IMR-90 (cell line): ENCODE results near the gene CACNA1G. TPM values are rescaled to one million over a fixed set of nuclear protein-coding genes. Genes with fewer than 3 reads are reported as not detected.

Source experiments
- ATAC-seq: fragments of 200-7000 bp; cut with Tn5 transposase; 2 replicates; pipeline ENCODE4 v1.9.1; 2020; ENCODE audit warnings: low read depth, mild to moderate bottlenecking, moderate library complexity
- BruUV-seq: library from RNA; stranded (reverse); fragments of 400-500 nt; replicated peaks from 2 replicates; lab custom pipeline; 2021; lab: Mats Ljungman, UMichigan
- CTCF ChIA-PET: fragments of 300-600 bp; formaldehyde crosslinking; extraction: SDS; loops from one replicate; lab custom pipeline; 2021; ENCODE audit warnings: antibody characterized with exemption; lab: Yijun Ruan, JAX
- POLR2A ChIA-PET: fragments of 300-600 bp; sonication (Branson Sonifier 250); formaldehyde crosslinking; loops from one replicate; lab custom pipeline; 2022; ENCODE audit warnings: antibody characterized with exemption; ENCODE audit not compliant: unreplicated experiment; lab: Charles Lee
- DNase-seq: peaks from one replicate; pipeline ENCODE4 v3.0.0; 2013
- H2AFZ ChIP-seq: replicated peaks from 2 replicates; pipeline ENCODE3; 2013; ENCODE audit warnings: low read length, mild to moderate bottlenecking; ENCODE audit not compliant: poor library complexity
- H2AK5ac ChIP-seq: 2 replicates; pipeline ENCODE4 v1.6.1; 2013; ENCODE audit warnings: low read depth, low read length, inconsistent platforms
- H2AK9ac ChIP-seq: replicated peaks from 2 replicates; pipeline ENCODE3; 2013; ENCODE audit warnings: mild to moderate bottlenecking, low read depth, low read length, moderate library complexity; ENCODE audit not compliant: poor library complexity
- H2BK120ac ChIP-seq: 2 replicates; pipeline ENCODE4 v1.6.1; 2013; ENCODE audit warnings: low read depth, low read length, inconsistent platforms
- H2BK15ac ChIP-seq: 3 replicates; pipeline ENCODE4 v1.6.1; 2013; ENCODE audit warnings: low read depth, low read length, inconsistent platforms
- H2BK20ac ChIP-seq: 2 replicates; pipeline ENCODE4 v1.6.1; 2013; ENCODE audit warnings: low read depth, mild to moderate bottlenecking, inconsistent platforms, low read length, moderate library complexity
- H2BK5ac ChIP-seq: 2 replicates; pipeline ENCODE4 v1.6.1; 2013; ENCODE audit warnings: mild to moderate bottlenecking, low read depth, low read length, inconsistent platforms; ENCODE audit not compliant: poor library complexity, severe bottlenecking
- H3K14ac ChIP-seq: replicated peaks from 2 replicates; pipeline ENCODE4 v1.6.1; 2013; ENCODE audit warnings: low read depth, low read length, inconsistent platforms
- H3K18ac ChIP-seq: 2 replicates; pipeline ENCODE4 v1.6.1; 2013; ENCODE audit warnings: low read depth, low read length, control low read depth
- H3K23ac ChIP-seq: 2 replicates; pipeline ENCODE4 v1.6.1; 2013; ENCODE audit warnings: low read depth, low read length, inconsistent platforms
- H3K27ac ChIP-seq: 2 replicates; pipeline ENCODE4 v1.5.1; 2013; ENCODE audit warnings: mild to moderate bottlenecking, control low read depth, low read length; ENCODE audit not compliant: insufficient read depth
- H3K27me3 ChIP-seq: 2 replicates; pipeline ENCODE4 v1.6.1; 2013; ENCODE audit warnings: low read length; ENCODE audit not compliant: control insufficient read depth, insufficient read depth
- H3K36me3 ChIP-seq: 2 replicates; pipeline ENCODE4 v1.6.1; 2013; ENCODE audit warnings: low read length, mixed read lengths; ENCODE audit not compliant: control insufficient read depth, insufficient read depth
- H3K4ac ChIP-seq: 2 replicates; pipeline ENCODE4 v1.6.1; 2013; ENCODE audit warnings: low read depth, low read length, inconsistent platforms
- H3K4me1 ChIP-seq: 2 replicates; pipeline ENCODE4 v1.6.1; 2013; ENCODE audit warnings: low read length, mixed read lengths; ENCODE audit not compliant: control insufficient read depth, insufficient read depth
- H3K4me2 ChIP-seq: 2 replicates; pipeline ENCODE4 v1.6.1; 2013; ENCODE audit warnings: low read depth, mild to moderate bottlenecking, control low read depth, low read length, moderate library complexity
- H3K4me3 ChIP-seq: 2 replicates; pipeline ENCODE4 v1.5.1; 2013; ENCODE audit warnings: low read depth, mild to moderate bottlenecking, control low read depth, low read length, moderate library complexity; ENCODE audit not compliant: insufficient read depth
- H3K56ac ChIP-seq: 2 replicates; pipeline ENCODE4 v1.6.1; 2013; ENCODE audit warnings: low read length, inconsistent platforms; ENCODE audit not compliant: insufficient read depth; ENCODE audit errors: extremely low read depth
- H3K79me1 ChIP-seq, 2 experiments: 2 replicates each; pipeline ENCODE4 v1.6.1; 2013; ENCODE audit warnings: low read length in 2 of 2, inconsistent platforms in 1 of 2, low read depth in 1 of 2
- H3K9ac ChIP-seq: 2 replicates; pipeline ENCODE4 v1.6.1; 2013; ENCODE audit warnings: low read depth, low read length, control low read depth
- H3K9me1 ChIP-seq: 2 replicates; pipeline ENCODE4 v1.6.1; 2013; ENCODE audit warnings: low read length, inconsistent platforms; ENCODE audit not compliant: insufficient read depth
- H3K9me3 ChIP-seq: 2 replicates; pipeline ENCODE4 v1.6.1; 2013; ENCODE audit warnings: low read length; ENCODE audit not compliant: control insufficient read depth, insufficient read depth
- H4K20me1 ChIP-seq: 2 replicates; pipeline ENCODE4 v1.6.1; 2013; ENCODE audit warnings: low read length, inconsistent platforms; ENCODE audit not compliant: insufficient read depth
- H4K5ac ChIP-seq: 2 replicates; pipeline ENCODE4 v1.6.1; 2013; ENCODE audit warnings: mild to moderate bottlenecking, low read depth, low read length, control low read depth
- H4K8ac ChIP-seq, 2 experiments: 2 replicates each; pipeline ENCODE4 v1.6.1; 2013; ENCODE audit warnings: low read depth in 2 of 2, low read length in 2 of 2, control low read depth in 1 of 2, inconsistent platforms in 1 of 2
- H4K91ac ChIP-seq: 2 replicates; pipeline ENCODE4 v1.6.1; 2013; ENCODE audit warnings: low read depth, low read length, inconsistent platforms; ENCODE audit not compliant: insufficient read depth
- BHLHE40 ChIP-seq: fragments of 150-350 bp; IDR thresholded peaks from 2 replicates; pipeline ENCODE4 v1.6.1; 2016; ENCODE audit warnings: mild to moderate bottlenecking, low read depth, low read length
- CEBPB ChIP-seq: IDR thresholded peaks from 2 replicates; pipeline ENCODE4 v1.6.1; 2012; ENCODE audit warnings: low read depth, low read length, improper control_type of control experiment
- FOS ChIP-seq: fragments of 150-350 bp; IDR thresholded peaks from 2 replicates; pipeline ENCODE4 v1.6.1; 2016; ENCODE audit warnings: low read depth, low read length
- MAFK ChIP-seq: IDR thresholded peaks from 2 replicates; pipeline ENCODE4 v1.6.1; 2012; ENCODE audit warnings: low read depth, low read length, improper control_type of control experiment
- MAZ ChIP-seq: IDR thresholded peaks from 2 replicates; pipeline ENCODE4 v1.6.1; 2012; ENCODE audit warnings: low read depth, mild to moderate bottlenecking, low read length, improper control_type of control experiment, moderate library complexity, borderline replicate concordance
- RAD21 ChIP-seq: IDR thresholded peaks from 2 replicates; pipeline ENCODE4 v1.6.1; 2012; ENCODE audit warnings: low read length, improper control_type of control experiment
- RCOR1 ChIP-seq: IDR thresholded peaks from 2 replicates; pipeline ENCODE4 v1.6.1; 2012; ENCODE audit warnings: mild to moderate bottlenecking, low read length, improper control_type of control experiment; ENCODE audit not compliant: insufficient replicate concordance
- RFX5 ChIP-seq: IDR thresholded peaks from 2 replicates; pipeline ENCODE4 v1.8.0; 2012; ENCODE audit warnings: low read depth, mild to moderate bottlenecking, low read length, moderate library complexity
- SMC3 ChIP-seq: fragments of 150-350 bp; IDR thresholded peaks from 2 replicates; pipeline ENCODE4 v1.6.1; 2016; ENCODE audit warnings: low read depth, mild to moderate bottlenecking, antibody characterized with exemption, low read length, moderate library complexity
- USF2 ChIP-seq: fragments of 150-350 bp; IDR thresholded peaks from 2 replicates; pipeline ENCODE4 v1.6.1; 2017; ENCODE audit warnings: mild to moderate bottlenecking, antibody characterized with exemption, low read length, low read depth
- WGBS, 2 experiments: methylation state at CpG; one replicate each; pipeline versions ENCODE4 v1.1.5 to v1.1.7; 2013; ENCODE audit warnings: missing lambda C conversion rate in 2 of 2; ENCODE audit not compliant: insufficient read length in 1 of 2; ENCODE audit errors: extremely low coverage in 2 of 2; 5-methylcytosine and 5-hydroxymethylcytosine counted together
- dilution Hi-C: fragments of 300-500 bp; cut with HindIII; formaldehyde crosslinking; loops from one replicate; pipeline ENCODE4 v1.14.3; 2018; ENCODE audit warnings: low sequenced_read_pairs; ENCODE audit not compliant: unreplicated experiment
- in situ Hi-C: fragments of 300-500 bp; cut with MboI; formaldehyde crosslinking; loops from 3 replicates; pipeline ENCODE4 v1.14.3; 2019; ENCODE audit warnings: low sequenced_read_pairs, inconsistent platforms, mixed read lengths
- intact Hi-C: fragments of 100-400 bp; cut with micrococcal nuclease; formaldehyde crosslinking; loops from 2 replicates; pipeline ENCODE4 v1.10.0; 2022
- polyA plus RNA-seq, 3 experiments: library from polyadenylated mRNA; depleted of rRNA; stranded (reverse); fragments of >200 nt; gene quantifications; 2 replicates each; pipeline ENCODE4 v1.2.3, GENCODE V29; 2012; ENCODE audit warnings: low replicate concordance in 1 of 3
- total RNA-seq: library from RNA; depleted of rRNA; stranded (reverse); fragments of >200 nt; gene quantifications from 2 replicates; pipeline ENCODE4 v1.2.3, GENCODE V29; 2012
- TF ChIP-seq, protein P1 (sequence below): conservative IDR thresholded peaks from 2 replicates; pipeline ENCODE4 v1.5.1; 2012; ENCODE audit warnings: mild to moderate bottlenecking, low read depth, low read length, improper control_type of control experiment
- TF ChIP-seq, protein P2 (sequence below): fragments of 150-350 bp; IDR thresholded peaks from 2 replicates; pipeline ENCODE4 v1.6.1; 2016; ENCODE audit warnings: low read depth, mild to moderate bottlenecking, low read length, moderate library complexity, borderline replicate concordance

The CACNA1G gene
- total and polyA plus RNA-seq, 2 of the 4 experiments (the other 2 are of a cell fraction), result under 0.01 to 0.03 TPM

- no peaks in the 10 kb centered on the region for H4K20me1 ChIP-seq
- no peak overlapping the region for H3K18ac ChIP-seq
- H2BK120ac ChIP-seq, result no peak overlapping the region
- no peaks in the 10 kb centered on the region for H3K4me1 ChIP-seq
- H2AK5ac ChIP-seq, result no peak overlapping the region
- no peak overlapping the region for H4K8ac ChIP-seq
- ChIA-PET POLR2A (no interaction called here), CTCF (no interaction called here)
- TF ChIP-seq FOS (no peak), RAD21 (no peak), SMC3 (no peak), USF2 (no peak), CEBPB (no peak), MAFK (no peak), RCOR1 (no peak), RFX5 (no peak), MAZ (no peak), BHLHE40 (no peak)
- TF ChIP-seq, protein P1, sequence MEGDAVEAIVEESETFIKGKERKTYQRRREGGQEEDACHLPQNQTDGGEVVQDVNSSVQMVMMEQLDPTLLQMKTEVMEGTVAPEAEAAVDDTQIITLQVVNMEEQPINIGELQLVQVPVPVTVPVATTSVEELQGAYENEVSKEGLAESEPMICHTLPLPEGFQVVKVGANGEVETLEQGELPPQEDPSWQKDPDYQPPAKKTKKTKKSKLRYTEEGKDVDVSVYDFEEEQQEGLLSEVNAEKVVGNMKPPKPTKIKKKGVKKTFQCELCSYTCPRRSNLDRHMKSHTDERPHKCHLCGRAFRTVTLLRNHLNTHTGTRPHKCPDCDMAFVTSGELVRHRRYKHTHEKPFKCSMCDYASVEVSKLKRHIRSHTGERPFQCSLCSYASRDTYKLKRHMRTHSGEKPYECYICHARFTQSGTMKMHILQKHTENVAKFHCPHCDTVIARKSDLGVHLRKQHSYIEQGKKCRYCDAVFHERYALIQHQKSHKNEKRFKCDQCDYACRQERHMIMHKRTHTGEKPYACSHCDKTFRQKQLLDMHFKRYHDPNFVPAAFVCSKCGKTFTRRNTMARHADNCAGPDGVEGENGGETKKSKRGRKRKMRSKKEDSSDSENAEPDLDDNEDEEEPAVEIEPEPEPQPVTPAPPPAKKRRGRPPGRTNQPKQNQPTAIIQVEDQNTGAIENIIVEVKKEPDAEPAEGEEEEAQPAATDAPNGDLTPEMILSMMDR, result no peak
- TF ChIP-seq, protein P2, sequence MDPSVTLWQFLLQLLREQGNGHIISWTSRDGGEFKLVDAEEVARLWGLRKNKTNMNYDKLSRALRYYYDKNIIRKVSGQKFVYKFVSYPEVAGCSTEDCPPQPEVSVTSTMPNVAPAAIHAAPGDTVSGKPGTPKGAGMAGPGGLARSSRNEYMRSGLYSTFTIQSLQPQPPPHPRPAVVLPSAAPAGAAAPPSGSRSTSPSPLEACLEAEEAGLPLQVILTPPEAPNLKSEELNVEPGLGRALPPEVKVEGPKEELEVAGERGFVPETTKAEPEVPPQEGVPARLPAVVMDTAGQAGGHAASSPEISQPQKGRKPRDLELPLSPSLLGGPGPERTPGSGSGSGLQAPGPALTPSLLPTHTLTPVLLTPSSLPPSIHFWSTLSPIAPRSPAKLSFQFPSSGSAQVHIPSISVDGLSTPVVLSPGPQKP, result no peak
- H3K79me1 ChIP-seq, result no peaks in the 10 kb centered on the region
- no peak for ATAC-seq
- H3K27ac ChIP-seq, result no peak overlapping the region
- no peak overlapping the region for H3K4me3 ChIP-seq
- no peaks in the 10 kb centered on the region for H3K36me3 ChIP-seq
- H3K4me2 ChIP-seq, result no peak overlapping the region
- H4K5ac ChIP-seq, result no peak overlapping the region
- 85% methylated on average over 8 of the region's 13 CpGs; no CpG with 5 or more reads in 1 of the 2 experiments for WGBS, 2 experiments
- dilution Hi-C loops (no loop called here), intact Hi-C loops (no loop called here), in situ Hi-C loops (no loop called here)
- no TSS peak for BruUV-seq
- H2AK9ac ChIP-seq, result no peak overlapping the region
- no peak overlapping the region for H4K91ac ChIP-seq
- H2AFZ ChIP-seq, result no peak overlapping the region
- no peak for DNase-seq
- no peak overlapping the region for H3K9ac ChIP-seq
- no peak overlapping the region for H2BK5ac ChIP-seq
- no peaks in the 10 kb centered on the region for H3K9me1 ChIP-seq
- H3K4ac ChIP-seq, result no peak overlapping the region
- peaks cover 52% of the 10 kb centered on the region for H3K27me3 ChIP-seq
- no peak overlapping the region for H2BK15ac ChIP-seq
- no peak overlapping the region for H3K56ac ChIP-seq
- H3K14ac ChIP-seq, result no peak overlapping the region
- H3K9me3 ChIP-seq, result no peaks in the 10 kb centered on the region
- no peak overlapping the region for H3K23ac ChIP-seq
- no peak overlapping the region for H2BK20ac ChIP-seq
These were observed 17.0 kb downstream of the CACNA1G start for GRCh38 chr17:50577451-50577954.
